ENCODE measurements around the gene FAM200C. TPM values are rescaled to one million over a fixed set of nuclear protein-coding genes. Genes with fewer than 3 reads are reported as not detected.

FAM200C gene
- total RNA-seq, 1 experiment from 2014 or later, result 4.2 TPM

GRCh38 chr5:160363211-160363610 lies 36.6 kb downstream of the FAM200C start:
- H3K4me2 ChIP-seq (ENCODE audit: low read length), result no peak overlapping the region
- no peaks in the 10 kb centered on the region for H3K9me3 ChIP-seq (ENCODE audit: control insufficient read depth in 1 of 2, insufficient read depth in 1 of 2, low read depth in 1 of 2, low read length in 2 of 2)
- no peaks in the 10 kb centered on the region for H3K79me2 ChIP-seq (ENCODE audit: insufficient read depth, low read length)
- no peak overlapping the region for H3K4me3 ChIP-seq (replicated peaks in 1 of 2; ENCODE audit: low read depth in 1 of 2, low read length in 2 of 2)
- intact Hi-C loops (cut with micrococcal nuclease), result no loop called here
- H3K27me3 ChIP-seq (ENCODE audit: insufficient read depth, low read length), result no peaks in the 10 kb centered on the region
- H3K9ac ChIP-seq (ENCODE audit: low read length), result no peak overlapping the region
- TF ChIP-seq ZFX (IDR thresholded peaks at IDR 0.05) (no peak), CEBPB (IDR thresholded peaks at IDR 0.05; ENCODE audit: low read depth) (no peak), EGR1 (IDR thresholded peaks at IDR 0.05; ENCODE audit: low read depth) (no peak), YY1 (IDR thresholded peaks at IDR 0.05; ENCODE audit: extremely low read depth, insufficient replicate concordance, low read depth, low read length) (no peak), SRF (IDR thresholded peaks at IDR 0.05; ENCODE audit: low read depth) (no peak), JUND (IDR thresholded peaks at IDR 0.05) (no peak), MAX (IDR thresholded peaks at IDR 0.05) (no peak), ZNF274 (IDR thresholded peaks at IDR 0.05; ENCODE audit: low read depth, low read length) (no peak), EZH2phosphoT487 (IDR thresholded peaks at IDR 0.05; ENCODE audit: borderline replicate concordance) (no peak), SP1 (IDR thresholded peaks at IDR 0.05; ENCODE audit: low read depth) (no peak)
- TF ChIP-seq, protein P1, sequence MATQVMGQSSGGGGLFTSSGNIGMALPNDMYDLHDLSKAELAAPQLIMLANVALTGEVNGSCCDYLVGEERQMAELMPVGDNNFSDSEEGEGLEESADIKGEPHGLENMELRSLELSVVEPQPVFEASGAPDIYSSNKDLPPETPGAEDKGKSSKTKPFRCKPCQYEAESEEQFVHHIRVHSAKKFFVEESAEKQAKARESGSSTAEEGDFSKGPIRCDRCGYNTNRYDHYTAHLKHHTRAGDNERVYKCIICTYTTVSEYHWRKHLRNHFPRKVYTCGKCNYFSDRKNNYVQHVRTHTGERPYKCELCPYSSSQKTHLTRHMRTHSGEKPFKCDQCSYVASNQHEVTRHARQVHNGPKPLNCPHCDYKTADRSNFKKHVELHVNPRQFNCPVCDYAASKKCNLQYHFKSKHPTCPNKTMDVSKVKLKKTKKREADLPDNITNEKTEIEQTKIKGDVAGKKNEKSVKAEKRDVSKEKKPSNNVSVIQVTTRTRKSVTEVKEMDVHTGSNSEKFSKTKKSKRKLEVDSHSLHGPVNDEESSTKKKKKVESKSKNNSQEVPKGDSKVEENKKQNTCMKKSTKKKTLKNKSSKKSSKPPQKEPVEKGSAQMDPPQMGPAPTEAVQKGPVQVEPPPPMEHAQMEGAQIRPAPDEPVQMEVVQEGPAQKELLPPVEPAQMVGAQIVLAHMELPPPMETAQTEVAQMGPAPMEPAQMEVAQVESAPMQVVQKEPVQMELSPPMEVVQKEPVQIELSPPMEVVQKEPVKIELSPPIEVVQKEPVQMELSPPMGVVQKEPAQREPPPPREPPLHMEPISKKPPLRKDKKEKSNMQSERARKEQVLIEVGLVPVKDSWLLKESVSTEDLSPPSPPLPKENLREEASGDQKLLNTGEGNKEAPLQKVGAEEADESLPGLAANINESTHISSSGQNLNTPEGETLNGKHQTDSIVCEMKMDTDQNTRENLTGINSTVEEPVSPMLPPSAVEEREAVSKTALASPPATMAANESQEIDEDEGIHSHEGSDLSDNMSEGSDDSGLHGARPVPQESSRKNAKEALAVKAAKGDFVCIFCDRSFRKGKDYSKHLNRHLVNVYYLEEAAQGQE (IDR thresholded peaks at IDR 0.05; ENCODE audit: low read depth), result no peak
- no peaks in the 10 kb centered on the region for H3K9me2 ChIP-seq (ENCODE audit: insufficient read depth)
- POLR2A ChIA-PET, result interaction anchor here (0.6 kb wide), 1 partner anchor 201 kb away, joined by 4 read pairs; no protein-coding TSS in a partner anchor
- DNase-seq (ENCODE audit: low read depth, low spot score), result no peak
- no peak for ATAC-seq
- H2AFZ ChIP-seq (ENCODE audit: low read depth, low read length, poor library complexity, severe bottlenecking), result no peak overlapping the region
- no peaks in the 10 kb centered on the region for H3K36me3 ChIP-seq (ENCODE audit: control insufficient read depth in 1 of 2, insufficient read depth in 2 of 2, low read length in 2 of 2)
- no peaks in the 10 kb centered on the region for H3K4me1 ChIP-seq (ENCODE audit: control insufficient read depth in 1 of 2, insufficient read depth in 2 of 2, low read length in 2 of 2)
- CTCF ChIA-PET, result no interaction called here
- BruUV-seq (replicated peaks), result no TSS peak
- RAD21 ChIA-PET (ENCODE audit: low non-redundant PET in 1 of 2, low total read pairs in 2 of 2, uncharacterized antibody in 2 of 2, unreplicated experiment in 2 of 2), result no interaction called here
- H3K27ac ChIP-seq (ENCODE audit: low read depth, low read length), result no peak overlapping the region
- H4K20me1 ChIP-seq (ENCODE audit: insufficient read depth), result no peaks in the 10 kb centered on the region
